ENCODE measurements around the gene PECR.

- TF ChIP-seq E2F1 (CRISPR knock-in tag; IDR thresholded peaks at IDR 0.05) = no peak
- TF ChIP-seq, protein P1, sequence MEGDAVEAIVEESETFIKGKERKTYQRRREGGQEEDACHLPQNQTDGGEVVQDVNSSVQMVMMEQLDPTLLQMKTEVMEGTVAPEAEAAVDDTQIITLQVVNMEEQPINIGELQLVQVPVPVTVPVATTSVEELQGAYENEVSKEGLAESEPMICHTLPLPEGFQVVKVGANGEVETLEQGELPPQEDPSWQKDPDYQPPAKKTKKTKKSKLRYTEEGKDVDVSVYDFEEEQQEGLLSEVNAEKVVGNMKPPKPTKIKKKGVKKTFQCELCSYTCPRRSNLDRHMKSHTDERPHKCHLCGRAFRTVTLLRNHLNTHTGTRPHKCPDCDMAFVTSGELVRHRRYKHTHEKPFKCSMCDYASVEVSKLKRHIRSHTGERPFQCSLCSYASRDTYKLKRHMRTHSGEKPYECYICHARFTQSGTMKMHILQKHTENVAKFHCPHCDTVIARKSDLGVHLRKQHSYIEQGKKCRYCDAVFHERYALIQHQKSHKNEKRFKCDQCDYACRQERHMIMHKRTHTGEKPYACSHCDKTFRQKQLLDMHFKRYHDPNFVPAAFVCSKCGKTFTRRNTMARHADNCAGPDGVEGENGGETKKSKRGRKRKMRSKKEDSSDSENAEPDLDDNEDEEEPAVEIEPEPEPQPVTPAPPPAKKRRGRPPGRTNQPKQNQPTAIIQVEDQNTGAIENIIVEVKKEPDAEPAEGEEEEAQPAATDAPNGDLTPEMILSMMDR (IDR thresholded peaks at IDR 0.05) = no peak
- TF ChIP-seq ATF2 (CRISPR knock-in tag; IDR thresholded peaks at IDR 0.05; ENCODE audit: borderline replicate concordance, low read depth) = no peak
- no peak for TF ChIP-seq TEAD4 (CRISPR knock-in tag; IDR thresholded peaks at IDR 0.05)
- TF ChIP-seq, protein P2, sequence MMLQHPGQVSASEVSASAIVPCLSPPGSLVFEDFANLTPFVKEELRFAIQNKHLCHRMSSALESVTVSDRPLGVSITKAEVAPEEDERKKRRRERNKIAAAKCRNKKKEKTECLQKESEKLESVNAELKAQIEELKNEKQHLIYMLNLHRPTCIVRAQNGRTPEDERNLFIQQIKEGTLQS (CRISPR knock-in tag; conservative IDR thresholded peaks at IDR 0.05) = no peak
- TF ChIP-seq, protein P3, sequence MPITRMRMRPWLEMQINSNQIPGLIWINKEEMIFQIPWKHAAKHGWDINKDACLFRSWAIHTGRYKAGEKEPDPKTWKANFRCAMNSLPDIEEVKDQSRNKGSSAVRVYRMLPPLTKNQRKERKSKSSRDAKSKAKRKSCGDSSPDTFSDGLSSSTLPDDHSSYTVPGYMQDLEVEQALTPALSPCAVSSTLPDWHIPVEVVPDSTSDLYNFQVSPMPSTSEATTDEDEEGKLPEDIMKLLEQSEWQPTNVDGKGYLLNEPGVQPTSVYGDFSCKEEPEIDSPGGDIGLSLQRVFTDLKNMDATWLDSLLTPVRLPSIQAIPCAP (CRISPR knock-in tag; IDR thresholded peaks at IDR 0.05) = no peak
- TF ChIP-seq, protein P4, sequence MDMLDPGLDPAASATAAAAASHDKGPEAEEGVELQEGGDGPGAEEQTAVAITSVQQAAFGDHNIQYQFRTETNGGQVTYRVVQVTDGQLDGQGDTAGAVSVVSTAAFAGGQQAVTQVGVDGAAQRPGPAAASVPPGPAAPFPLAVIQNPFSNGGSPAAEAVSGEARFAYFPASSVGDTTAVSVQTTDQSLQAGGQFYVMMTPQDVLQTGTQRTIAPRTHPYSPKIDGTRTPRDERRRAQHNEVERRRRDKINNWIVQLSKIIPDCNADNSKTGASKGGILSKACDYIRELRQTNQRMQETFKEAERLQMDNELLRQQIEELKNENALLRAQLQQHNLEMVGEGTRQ (CRISPR knock-in tag; IDR thresholded peaks at IDR 0.05) = no peak
- TF ChIP-seq ZNF425 (CRISPR knock-in tag; conservative IDR thresholded peaks at IDR 0.05) = no peak
- TF ChIP-seq NFE2L1 (CRISPR knock-in tag; IDR thresholded peaks at IDR 0.05) = no peak
Measured at GRCh38 chr2:216075510-216076485, 5.8 kb downstream of the PECR start.
